GM12878 (cell line): ENCODE results near the gene ARFRP1. TPM values are rescaled to one million over a fixed set of nuclear protein-coding genes. Genes with fewer than 3 reads are reported as not detected.

Experiments
- BHLHE40 ChIP-seq, 2 experiments: fragments of 450-650 bp in 1 of 2; IDR thresholded peaks; 2 replicates each; pipeline ENCODE4 v1.6.1; 2011 to 2017; ENCODE audit warnings: low read depth in 2 of 2, borderline replicate concordance in 1 of 2, improper control_type of control experiment in 1 of 2, low read length in 1 of 2, mild to moderate bottlenecking in 1 of 2
- CREB1 ChIP-seq: IDR thresholded peaks from 2 replicates; pipeline ENCODE4 v1.6.1; 2012; ENCODE audit warnings: low read depth, mild to moderate bottlenecking, inconsistent platforms
- EGR1 ChIP-seq, 2 experiments: IDR thresholded peaks; 1 replicate in 1 of 2; 2 replicates in 1 of 2; pipeline ENCODE4 v1.6.1; 2011 to 2012; ENCODE audit warnings: low read depth in 2 of 2, low read length in 2 of 2, borderline replicate concordance in 1 of 2, mild to moderate bottlenecking in 1 of 2, moderate library complexity in 1 of 2
- IKZF2 ChIP-seq, 2 experiments: fragments of 450-650 bp; IDR thresholded peaks; 2 replicates each; pipeline ENCODE4 v1.6.1; 2017; ENCODE audit warnings: mild to moderate bottlenecking in 2 of 2, moderate library complexity in 2 of 2
- IRF4 ChIP-seq: IDR thresholded peaks from 2 replicates; pipeline ENCODE4 v1.6.1; 2011; ENCODE audit warnings: low read depth, low read length
- MEF2A ChIP-seq: IDR thresholded peaks from 2 replicates; pipeline ENCODE4 v1.6.1; 2011; ENCODE audit warnings: low read depth, mild to moderate bottlenecking, low read length, moderate library complexity; ENCODE audit not compliant: insufficient read depth
- MTA2 ChIP-seq: fragments of 450-650 bp; IDR thresholded peaks from 2 replicates; pipeline ENCODE4 v1.6.1; 2016; ENCODE audit warnings: low read depth, mild to moderate bottlenecking, moderate library complexity
- POLR2AphosphoS5 ChIP-seq: IDR thresholded peaks from 2 replicates; pipeline ENCODE4 v1.6.1; 2011; ENCODE audit warnings: mild to moderate bottlenecking, low read length, inconsistent platforms
- POU2F2 ChIP-seq: IDR thresholded peaks from 3 replicates; pipeline ENCODE4 v1.6.1; 2011; ENCODE audit warnings: low read depth, mild to moderate bottlenecking, low read length, borderline replicate concordance
- RAD21 ChIP-seq: IDR thresholded peaks from 2 replicates; pipeline ENCODE4 v1.6.1; 2011; ENCODE audit warnings: mild to moderate bottlenecking, low read depth, low read length, moderate library complexity; ENCODE audit not compliant: insufficient read depth
- RUNX3 ChIP-seq: IDR thresholded peaks from 2 replicates; pipeline ENCODE4 v1.6.1; 2012; ENCODE audit warnings: low read length, inconsistent platforms
- SMARCA5 ChIP-seq: fragments of 450-650 bp; IDR thresholded peaks from 2 replicates; pipeline ENCODE4 v1.6.1; 2017; ENCODE audit warnings: mild to moderate bottlenecking
- SMC3 ChIP-seq: IDR thresholded peaks from 2 replicates; pipeline ENCODE4 v1.6.1; 2011; ENCODE audit warnings: low read length, improper control_type of control experiment, borderline replicate concordance
- TCF3 ChIP-seq: IDR thresholded peaks from 2 replicates; pipeline ENCODE4 v1.6.1; 2012; ENCODE audit warnings: low read depth, mild to moderate bottlenecking, low read length, borderline replicate concordance; ENCODE audit not compliant: insufficient read depth
- WRNIP1 ChIP-seq: IDR thresholded peaks from 2 replicates; pipeline ENCODE4 v1.6.1; 2011; ENCODE audit warnings: low read depth, low read length, improper control_type of control experiment, borderline replicate concordance
- YY1 ChIP-seq: IDR thresholded peaks from 2 replicates; pipeline ENCODE4 v1.6.1; 2011; ENCODE audit warnings: low read depth, mild to moderate bottlenecking, low read length
- polyA plus RNA-seq, 11 experiments: library from polyadenylated mRNA; depleted of rRNA in 4 of 11; unstranded in 6 of 11; stranded (reverse) in 5 of 11; fragments of >200 nt; fragmentation: Nextera tagmentation in 4 of 11; fragmentation: Illumina TruSeq in 1 of 11; extraction: Ambion mirVana in 4 of 11; extraction: Trizol in 1 of 11; gene quantifications; 1 replicate in 1 of 11; 2 replicates in 10 of 11; pipeline versions ENCODE4 v1.2.1 to v1.2.3, GENCODE V29; 2011 to 2016; ENCODE audit warnings: inconsistent platforms in 2 of 11, missing spikeins in 2 of 11, low read depth in 1 of 11
- total RNA-seq, 4 experiments: library from RNA; depleted of rRNA in 3 of 4; stranded (reverse); fragments of >200 nt in 3 of 4; fragmentation: Illumina TruSeq in 1 of 4; extraction: Trizol in 1 of 4; gene quantifications; 2 replicates each; pipeline versions ENCODE4 v1.2.1 to v1.2.3, GENCODE V29; 2013 to 2021
- TF ChIP-seq, protein P1 (sequence below), 3 experiments: IDR thresholded peaks in 2 of 3; conservative IDR thresholded peaks in 1 of 3; 2 replicates each; pipeline ENCODE4 v1.5.1; 2011; ENCODE audit warnings: low read depth in 3 of 3, low read length in 3 of 3, mild to moderate bottlenecking in 3 of 3, control low read depth in 2 of 3, moderate library complexity in 2 of 3, inconsistent platforms in 1 of 3, mixed read lengths in 1 of 3; ENCODE audit not compliant: control insufficient read depth in 2 of 3, insufficient read depth in 1 of 3; ENCODE audit errors: extremely low read depth in 1 of 3

Gene ARFRP1
- total and polyA plus RNA-seq, 10 of the 15 experiments (the other 5 are each of a cell fraction or from before 2014, with no cell fraction given) = 0.37 to 71.7 (median 34.6) TPM

DNA sequence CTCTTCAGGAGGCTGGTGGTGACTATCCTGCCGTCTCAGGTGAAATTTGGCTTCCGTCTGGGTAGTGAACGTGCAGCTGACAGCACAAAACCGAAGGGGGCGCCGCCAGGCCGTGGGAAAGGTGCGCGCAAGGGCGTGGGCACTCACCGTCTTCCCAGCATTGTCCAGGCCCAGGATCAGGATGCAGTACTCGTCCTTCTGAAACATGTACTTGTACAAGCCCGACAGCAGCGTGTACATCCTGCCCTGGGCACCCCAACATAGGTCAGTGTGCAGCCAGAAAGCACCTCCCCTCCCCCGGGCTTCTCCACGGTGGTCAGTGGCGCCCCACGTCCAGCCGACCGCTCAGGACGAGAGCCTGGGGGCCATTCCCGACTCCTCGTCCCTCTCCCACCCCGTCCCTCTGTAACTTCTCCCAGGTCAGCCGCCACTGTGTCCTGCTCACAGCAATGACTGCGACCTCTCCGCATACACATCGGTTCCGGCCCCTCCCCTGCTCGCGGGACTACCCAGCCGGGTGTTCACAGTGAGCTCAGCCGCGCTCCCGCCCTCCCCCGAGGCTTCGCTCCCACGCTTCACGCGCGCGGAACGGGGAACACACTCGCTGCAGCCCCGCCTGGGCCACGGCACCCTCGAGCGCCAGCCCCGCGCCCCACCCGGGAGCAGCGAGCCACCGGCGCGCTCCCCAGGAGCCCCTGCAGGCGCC is 771 bp downstream of the ARFRP1 start (continued):
- TF ChIP-seq, protein P1, sequence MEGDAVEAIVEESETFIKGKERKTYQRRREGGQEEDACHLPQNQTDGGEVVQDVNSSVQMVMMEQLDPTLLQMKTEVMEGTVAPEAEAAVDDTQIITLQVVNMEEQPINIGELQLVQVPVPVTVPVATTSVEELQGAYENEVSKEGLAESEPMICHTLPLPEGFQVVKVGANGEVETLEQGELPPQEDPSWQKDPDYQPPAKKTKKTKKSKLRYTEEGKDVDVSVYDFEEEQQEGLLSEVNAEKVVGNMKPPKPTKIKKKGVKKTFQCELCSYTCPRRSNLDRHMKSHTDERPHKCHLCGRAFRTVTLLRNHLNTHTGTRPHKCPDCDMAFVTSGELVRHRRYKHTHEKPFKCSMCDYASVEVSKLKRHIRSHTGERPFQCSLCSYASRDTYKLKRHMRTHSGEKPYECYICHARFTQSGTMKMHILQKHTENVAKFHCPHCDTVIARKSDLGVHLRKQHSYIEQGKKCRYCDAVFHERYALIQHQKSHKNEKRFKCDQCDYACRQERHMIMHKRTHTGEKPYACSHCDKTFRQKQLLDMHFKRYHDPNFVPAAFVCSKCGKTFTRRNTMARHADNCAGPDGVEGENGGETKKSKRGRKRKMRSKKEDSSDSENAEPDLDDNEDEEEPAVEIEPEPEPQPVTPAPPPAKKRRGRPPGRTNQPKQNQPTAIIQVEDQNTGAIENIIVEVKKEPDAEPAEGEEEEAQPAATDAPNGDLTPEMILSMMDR (IDR thresholded peaks at IDR 0.05 in 2 of 3, conservative IDR thresholded peaks at IDR 0.05 in 1 of 3; ENCODE audit: control insufficient read depth in 2 of 3, extremely low read depth in 1 of 3, insufficient read depth in 1 of 3, low read depth in 3 of 3, low read length in 3 of 3) = peak; percentile 75 to 91 (median 85)
- TF ChIP-seq SMARCA5 (peak; percentile 57; the same call in 1 of the 2 replicates), SMC3 (peak; percentile 79), TCF3 (0 out of 2 replicates have a peak, but pooled peaks have one; percentile 13), RUNX3 (peak; percentile 44; the same call in 1 of the 2 replicates), BHLHE40 (IDR thresholded peaks at IDR 0.05; ENCODE audit: borderline replicate concordance in 1 of 2, low read depth in 2 of 2, low read length in 1 of 2) (peak; percentile 40 to 58; a peak in 3 of 4 replicates), EGR1 (IDR thresholded peaks at IDR 0.05; ENCODE audit: borderline replicate concordance in 1 of 2, low read depth in 2 of 2, low read length in 2 of 2) (peak in 1 of 2 experiments; percentile 39; a peak in 1 of 3 replicates), MTA2 (0 out of 2 replicates have a peak, but pooled peaks have one; percentile 21), RAD21 (peak; percentile 94), POLR2AphosphoS5 (peak; percentile 53; the same call in 1 of the 2 replicates), POU2F2 (no peak), YY1 (peak; percentile 76), CREB1 (no peak; the same call in 1 of the 2 replicates), IKZF2 (IDR thresholded peaks at IDR 0.05) (peak; percentile 36 to 48; a peak in 2 of 4 replicates), WRNIP1 (0 out of 2 replicates have a peak, but pooled peaks have one; percentile 66), MEF2A (no peak), IRF4 (peak; percentile 67; the same call in 1 of the 2 replicates)
- TF ChIP-seq, all 136 proteins: peak for 19
